Endothelial cell of umbilical vein (primary cell): ENCODE results near the gene MCTP2. TPM values are rescaled to one million over a fixed set of nuclear protein-coding genes. Genes with fewer than 3 reads are reported as not detected.

Experiments used
- BruUV-seq: library from RNA; stranded (reverse); fragments of 400-500 nt; replicated peaks from 2 replicates; lab custom pipeline; 2021; lab: Mats Ljungman, UMichigan
- CTCF ChIA-PET: fragments of 300-600, 350-600 bp; sonication (Branson Sonifier 250); formaldehyde crosslinking; loops from one replicate; lab custom pipeline; 2021; ENCODE audit warnings: antibody characterized with exemption, inconsistent platforms; lab: Charles Lee
- POLR2A ChIA-PET: fragments of 300-600, 350-600 bp; sonication (Branson Sonifier 250); formaldehyde crosslinking; loops from one replicate; lab custom pipeline; 2021; ENCODE audit warnings: antibody characterized with exemption, inconsistent platforms; lab: Charles Lee
- DNase-seq: peaks from one replicate; pipeline ENCODE4 v3.0.0-alpha.2; 2011; ENCODE audit warnings: low read depth, low spot score
- FAIRE-seq: peaks from 2 replicates; lab custom pipeline; 2011; peaks lifted over from hg19 to GRCh38; lab: Jason Lieb, UNC
- H2AFZ ChIP-seq: 2 replicates; pipeline ENCODE4 v1.6.0; 2012; ENCODE audit warnings: low read depth, low read length, control low read depth, inconsistent platforms
- H3K27ac ChIP-seq: 2 replicates; pipeline ENCODE4 v1.5.1; 2011; ENCODE audit warnings: low read depth, mild to moderate bottlenecking, control low read depth, low read length, moderate library complexity; ENCODE audit not compliant: insufficient read depth
- H3K27me3 ChIP-seq, 2 experiments: 2 replicates each; pipeline versions ENCODE4 v1.6.0 to v1.6.1; 2011; ENCODE audit warnings: low read length in 2 of 2, mixed read lengths in 1 of 2; ENCODE audit not compliant: control insufficient read depth in 2 of 2, insufficient read depth in 2 of 2
- H3K36me3 ChIP-seq, 2 experiments: 2 replicates in 1 of 2; 3 replicates in 1 of 2; pipeline ENCODE4 v1.5.1; 2011; ENCODE audit warnings: low read length in 2 of 2, mild to moderate bottlenecking in 1 of 2, moderate library complexity in 1 of 2; ENCODE audit not compliant: control insufficient read depth in 2 of 2, insufficient read depth in 2 of 2; ENCODE audit errors: extremely low read depth in 1 of 2
- H3K4me1 ChIP-seq: 3 replicates; pipeline ENCODE4 v1.5.1; 2011; ENCODE audit warnings: mild to moderate bottlenecking, low read length; ENCODE audit not compliant: control insufficient read depth, insufficient read depth; ENCODE audit errors: extremely low read depth
- H3K4me2 ChIP-seq: 2 replicates; pipeline ENCODE4 v1.6.1; 2011; ENCODE audit warnings: low read length, control low read depth, mixed read lengths; ENCODE audit not compliant: insufficient read depth
- H3K4me3 ChIP-seq, 3 experiments: fragments of 200-600 bp in 1 of 3; sonication (generic), shearing (Covaris generic) in 1 of 3; replicated peaks in 1 of 3; 2 replicates each; pipeline ENCODE4 v1.5.1; 2011 to 2016; ENCODE audit warnings: control low read depth in 3 of 3, low read length in 3 of 3, mild to moderate bottlenecking in 2 of 3, inconsistent platforms in 1 of 3, low read depth in 1 of 3, moderate library complexity in 1 of 3; ENCODE audit not compliant: insufficient read depth in 1 of 3
- H3K79me2 ChIP-seq: 2 replicates; pipeline ENCODE4 v1.6.0; 2012; ENCODE audit warnings: low read length, inconsistent platforms; ENCODE audit not compliant: control insufficient read depth, insufficient read depth
- H3K9ac ChIP-seq: replicated peaks from 2 replicates; pipeline ENCODE3; 2011; ENCODE audit warnings: low read length, control low read depth; ENCODE audit not compliant: insufficient read depth; ENCODE audit errors: extremely low read depth
- H3K9me1 ChIP-seq: replicated peaks from 3 replicates; pipeline ENCODE4 v1.6.0; 2011; ENCODE audit warnings: mild to moderate bottlenecking, low read length; ENCODE audit not compliant: control insufficient read depth, insufficient read depth; ENCODE audit errors: extremely low read depth
- H3K9me3 ChIP-seq: replicated peaks from 2 replicates; pipeline ENCODE4 v1.5.1; 2012; ENCODE audit warnings: low read length, inconsistent platforms; ENCODE audit not compliant: control insufficient read depth, insufficient read depth
- H4K20me1 ChIP-seq: replicated peaks from 2 replicates; pipeline ENCODE3; 2011; ENCODE audit warnings: mild to moderate bottlenecking, low read length; ENCODE audit not compliant: control insufficient read depth, insufficient read depth; ENCODE audit errors: extremely low read depth
- EZH2 ChIP-seq: IDR thresholded peaks from 2 replicates; pipeline ENCODE4 v1.6.1; 2012; ENCODE audit warnings: borderline replicate concordance, low read depth, mild to moderate bottlenecking, moderate library complexity, low read length, inconsistent platforms; ENCODE audit not compliant: severe bottlenecking
- FOS ChIP-seq: IDR thresholded peaks from 2 replicates; pipeline ENCODE4 v1.6.1; 2011; ENCODE audit warnings: mild to moderate bottlenecking, low read length, moderate library complexity, borderline replicate concordance; ENCODE audit not compliant: insufficient read depth
- GATA2 ChIP-seq: IDR thresholded peaks from 2 replicates; pipeline ENCODE4 v1.7.0; 2011; ENCODE audit warnings: low read depth, mild to moderate bottlenecking, moderate library complexity, mixed read lengths, low read length; ENCODE audit not compliant: insufficient read length, insufficient read depth
- JUN ChIP-seq: IDR thresholded peaks from 2 replicates; pipeline ENCODE4 v1.6.1; 2011; ENCODE audit warnings: borderline replicate concordance, low read depth; ENCODE audit not compliant: insufficient read length, insufficient read depth
- MYC ChIP-seq: IDR thresholded peaks from one replicate; pipeline ENCODE4 v1.6.1; 2011; ENCODE audit warnings: mild to moderate bottlenecking, low read depth, low read length
- POLR2A ChIP-seq: IDR thresholded peaks from 2 replicates; pipeline ENCODE4 v1.6.1; 2012; ENCODE audit warnings: low read depth, mild to moderate bottlenecking, control low read depth, low read length
- POLR2AphosphoS5 ChIP-seq: IDR thresholded peaks from 2 replicates; pipeline ENCODE4 v1.6.1; 2012; ENCODE audit warnings: low read depth, mild to moderate bottlenecking, control low read depth, low read length, moderate library complexity; ENCODE audit not compliant: insufficient read depth
- dilution Hi-C: fragments of 300-500 bp; cut with MboI; formaldehyde crosslinking; loops from one replicate; pipeline ENCODE4 v1.15.0; 2019; ENCODE audit warnings: low sequenced_read_pairs; ENCODE audit not compliant: extremely low pct_ligation_motif_present
- intact Hi-C: fragments of 100-400 bp; cut with micrococcal nuclease; formaldehyde crosslinking; loops from one replicate; pipeline ENCODE4 v1.10.0; 2022
- polyA plus RNA-seq, 4 experiments: library from polyadenylated mRNA; depleted of rRNA in 3 of 4; stranded (reverse) in 3 of 4; unstranded in 1 of 4; fragments of >200 nt; gene quantifications; 2 replicates each; pipeline versions ENCODE4 v1.2.1 to v1.2.3, GENCODE V29; 2011 to 2012; ENCODE audit warnings: missing spikeins in 1 of 4
- total RNA-seq: library from RNA; stranded (reverse); gene quantifications from 2 replicates; pipeline ENCODE4 v1.2.3, GENCODE V29; 2021
- TF ChIP-seq, protein P1 (sequence below): IDR thresholded peaks from 2 replicates; pipeline ENCODE4 v1.6.1; 2011; ENCODE audit not compliant: insufficient read depth, insufficient read length
- TF ChIP-seq, protein P2 (sequence below), 2 donors: IDR thresholded peaks; 1 replicate in 1 of 2; 2 replicates in 1 of 2; pipeline ENCODE4 v1.5.1; 2011; ENCODE audit warnings: low read length in 2 of 2, mild to moderate bottlenecking in 2 of 2, moderate library complexity in 2 of 2, control low read depth in 1 of 2, inconsistent platforms in 1 of 2, low read depth in 1 of 2; ENCODE audit not compliant: insufficient read depth in 1 of 2; ENCODE audit errors: extremely low read depth in 1 of 2

MCTP2 gene
- total and polyA plus RNA-seq, 2 donors (not counting 3 experiments of a cell fraction or from before 2014, with no cell fraction given): 0.01 to 0.75 TPM

DNA sequence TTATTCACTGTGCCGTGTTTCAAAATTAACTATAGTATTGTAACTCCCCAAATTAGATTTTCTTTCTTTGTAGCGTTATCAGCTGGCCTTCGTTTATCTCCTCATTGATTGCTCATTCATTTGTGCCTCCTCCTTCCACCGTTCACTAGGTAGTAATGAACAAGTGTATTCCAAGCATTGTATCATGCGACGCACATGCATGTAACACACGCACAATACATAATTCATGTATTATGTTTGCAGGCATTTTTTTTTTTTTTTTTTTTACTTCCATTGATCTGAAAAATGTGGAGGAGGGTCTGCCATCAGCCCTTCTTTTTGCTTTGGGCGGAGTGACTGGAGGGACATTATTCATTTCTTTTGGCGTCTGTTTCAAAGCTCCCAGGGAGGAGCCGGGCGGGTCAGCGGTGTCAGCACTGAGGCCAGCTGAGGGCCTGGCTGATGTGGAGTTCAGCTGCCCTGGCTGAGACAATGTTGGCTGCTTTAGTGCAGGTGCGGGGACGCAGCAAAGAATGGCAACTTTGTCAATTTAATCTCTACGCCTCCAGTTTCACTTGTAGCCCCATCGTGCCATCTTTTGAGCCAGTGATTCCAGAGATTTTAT is 107.0 kb downstream of the MCTP2 start:
- no peak for DNase-seq
- no peaks in the 10 kb centered on the region for H3K36me3 ChIP-seq
- no peaks in the 10 kb centered on the region for H3K9me3 ChIP-seq
- no peak overlapping the region for H3K4me2 ChIP-seq
- H2AFZ ChIP-seq: no peak overlapping the region
- H3K4me1 ChIP-seq: no peaks in the 10 kb centered on the region
- FAIRE-seq: no peak
- no peaks in the 10 kb centered on the region for H3K27me3 ChIP-seq
- dilution Hi-C loops (no loop called here), intact Hi-C loops (no loop called here)
- ChIA-PET CTCF (no interaction called here), POLR2A (no interaction called here)
- H3K9ac ChIP-seq: no peak overlapping the region
- H3K4me3 ChIP-seq: no peak overlapping the region
- no peaks in the 10 kb centered on the region for H3K79me2 ChIP-seq
- TF ChIP-seq POLR2A (no peak), POLR2AphosphoS5 (no peak), EZH2 (no peak), GATA2 (no peak), FOS (no peak), JUN (no peak), MYC (no peak)
- TF ChIP-seq, protein P1, sequence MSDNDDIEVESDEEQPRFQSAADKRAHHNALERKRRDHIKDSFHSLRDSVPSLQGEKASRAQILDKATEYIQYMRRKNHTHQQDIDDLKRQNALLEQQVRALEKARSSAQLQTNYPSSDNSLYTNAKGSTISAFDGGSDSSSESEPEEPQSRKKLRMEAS: no peak
- TF ChIP-seq, protein P2, sequence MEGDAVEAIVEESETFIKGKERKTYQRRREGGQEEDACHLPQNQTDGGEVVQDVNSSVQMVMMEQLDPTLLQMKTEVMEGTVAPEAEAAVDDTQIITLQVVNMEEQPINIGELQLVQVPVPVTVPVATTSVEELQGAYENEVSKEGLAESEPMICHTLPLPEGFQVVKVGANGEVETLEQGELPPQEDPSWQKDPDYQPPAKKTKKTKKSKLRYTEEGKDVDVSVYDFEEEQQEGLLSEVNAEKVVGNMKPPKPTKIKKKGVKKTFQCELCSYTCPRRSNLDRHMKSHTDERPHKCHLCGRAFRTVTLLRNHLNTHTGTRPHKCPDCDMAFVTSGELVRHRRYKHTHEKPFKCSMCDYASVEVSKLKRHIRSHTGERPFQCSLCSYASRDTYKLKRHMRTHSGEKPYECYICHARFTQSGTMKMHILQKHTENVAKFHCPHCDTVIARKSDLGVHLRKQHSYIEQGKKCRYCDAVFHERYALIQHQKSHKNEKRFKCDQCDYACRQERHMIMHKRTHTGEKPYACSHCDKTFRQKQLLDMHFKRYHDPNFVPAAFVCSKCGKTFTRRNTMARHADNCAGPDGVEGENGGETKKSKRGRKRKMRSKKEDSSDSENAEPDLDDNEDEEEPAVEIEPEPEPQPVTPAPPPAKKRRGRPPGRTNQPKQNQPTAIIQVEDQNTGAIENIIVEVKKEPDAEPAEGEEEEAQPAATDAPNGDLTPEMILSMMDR (IDR thresholded peaks at IDR 0.05; ENCODE audit: extremely low read depth in 1 of 2, insufficient read depth in 1 of 2, low read depth in 1 of 2, low read length in 2 of 2): no peak
- no TSS peak for BruUV-seq
- no peaks in the 10 kb centered on the region for H3K9me1 ChIP-seq
- no peak overlapping the region for H3K27ac ChIP-seq
- H4K20me1 ChIP-seq: no peaks in the 10 kb centered on the region
